Kidney epithelial cell (primary cell): ENCODE results near the gene LRRC56. TPM values are rescaled to one million over a fixed set of nuclear protein-coding genes. Genes with fewer than 3 reads are reported as not detected.

ENCODE experiments used
- DNase-seq: peaks from one replicate; pipeline ENCODE4 v3.0.0-alpha.2; 2010; ENCODE audit warnings: low read depth
- H3K27me3 ChIP-seq: 2 replicates; pipeline ENCODE4 v1.6.0; 2011; ENCODE audit warnings: low read length; ENCODE audit not compliant: control insufficient read depth, insufficient read depth
- H3K36me3 ChIP-seq: 2 replicates; pipeline ENCODE4 v1.5.1; 2011; ENCODE audit warnings: low read length; ENCODE audit not compliant: control insufficient read depth, insufficient read depth
- H3K4me3 ChIP-seq: 2 replicates; pipeline ENCODE4 v1.5.1; 2011; ENCODE audit warnings: low read depth, mild to moderate bottlenecking, control low read depth, low read length
- CTCF ChIP-seq: IDR thresholded peaks from 2 replicates; pipeline ENCODE4 v1.5.1; 2011; ENCODE audit warnings: mild to moderate bottlenecking, moderate library complexity, low read length, control low read depth, inconsistent platforms; ENCODE audit not compliant: insufficient read depth, poor library complexity, severe bottlenecking
- total RNA-seq: library from RNA; depleted of rRNA; stranded (reverse); fragments of >200 nt; gene quantifications from 2 replicates; pipeline ENCODE4 v1.2.3, GENCODE V29; 2015

The LRRC56 gene
- total RNA-seq, 1 donor from 2014 or later = 1.6 TPM

- Histone ChIP-seq H3K36me3 (no peaks in the 10 kb centered on the region), H3K27me3 (peaks cover 39% of the 10 kb centered on the region), H3K4me3 (no peak overlapping the region)
- DNase-seq = no peak
- no peak for TF ChIP-seq CTCF
These were observed 21.2 kb downstream of the LRRC56 start for GRCh38 chr11:558503-558902.

- H3K4me3 ChIP-seq = no peak overlapping the region
- TF ChIP-seq CTCF = no peak
- peaks cover 2% of the 10 kb centered on the region for H3K36me3 ChIP-seq
- H3K27me3 ChIP-seq = peaks cover 33% of the 10 kb centered on the region
- no peak for DNase-seq
These were observed 21.8 kb downstream of the LRRC56 start for GRCh38 chr11:559020-559620.

- no peak for TF ChIP-seq CTCF
- DNase-seq = no peak
- H3K36me3 ChIP-seq = peaks cover 2% of the 10 kb centered on the region
- peaks cover 28% of the 10 kb centered on the region for H3K27me3 ChIP-seq
- H3K4me3 ChIP-seq = peak overlapping the region; percentile 56
These were observed 22.5 kb downstream of the LRRC56 start for GRCh38 chr11:559712-560304.

- H3K27me3 ChIP-seq = peaks cover 23% of the 10 kb centered on the region
- no peak for DNase-seq
- peak within 1 kb of the TSS; percentile 71 for H3K4me3 ChIP-seq
- H3K36me3 ChIP-seq = peaks cover 2% of the 10 kb centered on the region
- no peak for TF ChIP-seq CTCF
These were observed 23.2 kb downstream of the LRRC56 start, which contains the start of the genes LMNTD2 and RASSF7 for GRCh38 chr11:560305-561147. LMNTD2 (minus strand) TSS chr11:560738; CDS start chr11:560716, 22 bp downstream. RASSF7 (plus strand) TSS chr11:560970; CDS start chr11:561769, 799 bp downstream.

- TF ChIP-seq CTCF = no peak
- Histone ChIP-seq H3K36me3 (peaks cover 2% of the 10 kb centered on the region), H3K4me3 (peak overlapping the region; percentile 71), H3K27me3 (peaks cover 15% of the 10 kb centered on the region)
- DNase-seq = peak; percentile 67
These were observed 24.0 kb downstream of the LRRC56 start for GRCh38 chr11:561148-562003.
